Middle frontal gyrus (tissue), 1 donor: Measurements from ENCODE around the gene THRA.

Source experiments
- DNase-seq: peaks from one replicate; pipeline ENCODE4 v3.0.0-alpha.2; 2015; ENCODE audit warnings: low spot score; ENCODE audit errors: extremely low spot score

The THRA gene

GRCh38 chr17:40098846-40099618 is 36.3 kb downstream of the THRA start:
- DNase-seq: peak; percentile 91

DNA sequence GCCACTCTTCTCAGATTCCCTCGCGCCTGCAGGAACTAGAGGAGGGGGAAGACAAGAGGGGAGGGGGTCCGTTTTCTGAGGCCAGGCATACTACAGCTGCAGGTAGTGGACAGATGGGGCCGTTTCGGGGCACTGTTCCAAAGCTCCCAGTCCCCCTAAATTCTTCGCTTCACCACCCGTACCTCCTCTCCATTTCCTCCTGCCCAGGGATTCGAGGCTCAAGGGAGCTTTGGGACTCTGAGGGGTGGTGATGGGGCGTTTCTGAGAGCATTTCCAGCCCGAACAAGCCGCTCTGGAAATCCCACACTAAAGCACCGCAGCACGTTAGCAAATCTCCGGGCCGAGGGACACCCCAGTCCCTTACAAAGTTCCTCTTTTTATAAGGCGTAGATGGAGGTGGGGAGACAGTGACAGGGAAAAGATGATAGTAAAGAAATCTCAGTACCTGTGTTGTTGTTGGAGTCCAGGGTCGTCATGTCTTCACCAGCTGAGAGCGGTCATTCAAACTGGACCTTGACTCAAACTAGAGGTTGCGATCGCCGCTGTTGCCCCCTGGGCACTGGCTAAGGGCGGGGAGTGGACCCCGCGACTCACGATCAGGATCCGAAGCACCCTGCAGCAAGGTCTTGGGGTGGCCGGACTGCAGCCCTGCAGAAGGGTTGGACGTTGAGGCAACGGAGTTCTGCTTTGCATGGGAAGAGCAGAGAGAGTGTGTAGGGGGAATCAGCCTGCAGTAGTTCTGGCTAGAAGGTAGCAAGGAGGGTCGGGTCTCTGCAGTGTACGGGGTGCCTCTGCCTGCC is 37.1 kb downstream of the THRA start:
- DNase-seq: no peak

- no peak for DNase-seq
These were observed 37.6 kb downstream of the THRA start, which contains the start of gene NR1D1 for GRCh38 chr17:40100419-40100668. Gene NR1D1, minus strand, starts transcription at chr17:40100589. Its CDS starts 495 bp downstream, at chr17:40100094.

- peak; percentile 94 for DNase-seq
These were observed 38.1 kb downstream of the THRA start for GRCh38 chr17:40100669-40101366.

- no peak for DNase-seq
These were observed 38.8 kb downstream of the THRA start for GRCh38 chr17:40101367-40102210.

DNA sequence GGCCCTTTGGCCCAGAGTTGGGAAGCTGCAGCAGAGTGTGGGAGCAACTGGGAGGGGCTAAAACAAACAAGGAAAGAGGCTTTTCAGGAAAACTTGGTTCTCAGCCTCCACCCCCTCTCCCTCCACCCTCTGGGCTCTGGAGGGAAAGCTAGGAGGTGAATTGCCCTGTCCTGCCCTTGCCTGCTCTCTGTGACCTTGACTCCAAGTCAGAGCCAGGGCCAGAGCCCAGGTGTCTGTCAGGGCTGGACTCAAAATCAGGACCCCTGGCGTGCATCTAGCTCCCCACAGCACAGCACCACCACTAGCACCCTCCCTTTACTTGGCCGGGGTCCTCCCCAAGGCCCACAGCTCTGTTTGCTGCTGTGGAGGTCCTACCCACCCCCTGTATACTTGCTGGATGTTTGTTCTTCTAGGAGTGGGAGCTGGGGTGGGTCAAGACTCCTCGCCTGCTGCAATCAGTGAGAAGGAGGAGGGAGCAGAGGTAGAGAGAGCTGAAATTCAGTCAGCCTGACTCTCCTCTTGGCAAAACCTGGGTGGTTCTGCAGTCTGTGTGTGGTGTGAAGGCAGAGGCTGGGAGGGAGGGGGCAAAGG is 40.4 kb downstream of the THRA start:
- DNase-seq: no peak

- DNase-seq: no peak
These were observed 40.9 kb downstream of the THRA start for GRCh38 chr17:40103688-40104087.

- no peak for DNase-seq
These were observed 42.1 kb downstream of the THRA start for GRCh38 chr17:40104594-40105486.

DNA sequence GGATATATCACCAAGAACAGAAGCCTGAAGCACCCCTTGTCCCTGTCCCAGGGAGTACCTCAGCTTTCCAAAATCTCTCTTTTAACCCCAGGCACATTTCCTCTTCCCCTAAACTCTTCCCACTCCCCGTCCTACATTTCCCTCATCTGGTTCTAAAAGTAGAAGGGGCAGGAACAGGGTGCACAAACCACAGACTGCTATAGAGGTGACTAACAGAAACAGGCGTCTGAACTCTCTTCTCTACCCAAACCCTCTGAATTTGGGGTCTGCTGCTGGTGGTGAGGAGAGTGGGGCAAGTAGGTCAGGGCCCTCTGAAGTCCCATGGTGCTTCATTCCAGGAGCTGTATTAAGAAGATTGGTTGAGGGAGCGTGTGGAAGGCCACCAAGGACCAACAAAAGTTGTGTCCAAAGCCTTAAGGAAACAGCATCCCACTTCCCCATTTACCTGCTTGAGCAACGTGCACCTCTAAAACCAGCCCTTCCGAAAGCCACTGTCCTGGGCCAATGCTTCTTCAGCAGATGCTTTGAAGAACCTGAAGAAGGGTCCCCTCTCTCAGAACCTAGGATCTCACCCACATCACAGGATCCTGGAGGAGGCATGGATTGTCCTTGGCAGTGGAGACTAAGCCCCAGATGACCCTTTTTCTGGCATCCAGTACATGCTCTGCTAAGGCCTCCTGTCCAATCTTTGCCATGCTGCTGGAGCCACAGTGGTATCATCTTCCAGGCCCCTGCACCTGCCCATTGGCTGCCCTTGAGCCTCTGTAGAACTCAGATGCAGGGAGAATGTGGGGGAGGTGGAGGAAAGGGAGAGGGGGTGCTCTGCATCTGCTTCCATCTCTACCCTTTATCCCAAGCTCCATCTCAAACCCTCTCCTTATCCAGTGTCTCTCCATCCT is 43.3 kb downstream of the THRA start:
- DNase-seq: no peak

- DNase-seq: no peak
These were observed 44.2 kb downstream of the THRA start for GRCh38 chr17:40106760-40107521.

GRCh38 chr17:40107522-40108174 is 44.9 kb downstream of the THRA start:
- DNase-seq: no peak

DNA sequence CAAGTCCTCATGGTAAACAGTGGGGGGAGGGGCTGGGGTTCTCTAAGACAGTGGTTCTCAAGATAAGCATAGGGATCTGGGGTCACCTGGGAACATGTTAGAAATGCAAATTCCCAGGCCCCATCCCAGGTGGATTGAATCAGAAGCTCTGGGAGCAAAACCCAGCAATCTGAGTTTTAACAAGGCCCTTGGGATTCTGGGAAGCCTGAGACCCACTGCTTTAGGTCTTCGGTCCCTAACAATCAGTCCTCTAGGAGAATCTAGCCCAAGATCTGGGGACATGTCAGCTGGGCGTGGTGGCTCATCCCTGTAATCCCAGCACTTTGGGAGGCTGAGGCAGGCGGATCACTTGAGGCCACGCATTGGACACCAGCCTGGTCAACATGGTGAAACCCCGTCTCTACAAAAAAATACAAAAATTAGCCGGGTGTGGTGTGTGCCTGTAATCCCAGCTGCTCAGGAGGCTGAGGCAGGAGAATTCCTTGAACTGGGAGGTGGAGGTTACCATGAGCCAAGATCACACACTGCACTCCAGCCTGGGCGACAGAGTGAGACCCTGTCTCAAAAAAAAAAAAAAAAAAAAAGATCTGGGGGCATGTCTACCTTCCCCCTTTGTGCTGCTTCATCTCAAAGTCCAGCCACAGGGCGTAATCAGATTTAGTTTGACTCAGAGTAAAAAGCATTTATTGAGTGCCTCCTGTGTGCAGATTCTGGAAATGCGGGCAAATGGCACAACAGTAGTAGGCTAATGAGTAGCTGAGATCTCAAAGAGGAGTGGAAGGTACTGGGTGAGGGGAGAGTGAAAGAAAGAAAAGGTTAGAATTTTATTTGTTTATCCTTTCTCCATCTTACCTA is 46.4 kb downstream of the THRA start:
- no peak for DNase-seq

- no peak for DNase-seq
These were observed 47.5 kb downstream of the THRA start for GRCh38 chr17:40110026-40110845.

DNA sequence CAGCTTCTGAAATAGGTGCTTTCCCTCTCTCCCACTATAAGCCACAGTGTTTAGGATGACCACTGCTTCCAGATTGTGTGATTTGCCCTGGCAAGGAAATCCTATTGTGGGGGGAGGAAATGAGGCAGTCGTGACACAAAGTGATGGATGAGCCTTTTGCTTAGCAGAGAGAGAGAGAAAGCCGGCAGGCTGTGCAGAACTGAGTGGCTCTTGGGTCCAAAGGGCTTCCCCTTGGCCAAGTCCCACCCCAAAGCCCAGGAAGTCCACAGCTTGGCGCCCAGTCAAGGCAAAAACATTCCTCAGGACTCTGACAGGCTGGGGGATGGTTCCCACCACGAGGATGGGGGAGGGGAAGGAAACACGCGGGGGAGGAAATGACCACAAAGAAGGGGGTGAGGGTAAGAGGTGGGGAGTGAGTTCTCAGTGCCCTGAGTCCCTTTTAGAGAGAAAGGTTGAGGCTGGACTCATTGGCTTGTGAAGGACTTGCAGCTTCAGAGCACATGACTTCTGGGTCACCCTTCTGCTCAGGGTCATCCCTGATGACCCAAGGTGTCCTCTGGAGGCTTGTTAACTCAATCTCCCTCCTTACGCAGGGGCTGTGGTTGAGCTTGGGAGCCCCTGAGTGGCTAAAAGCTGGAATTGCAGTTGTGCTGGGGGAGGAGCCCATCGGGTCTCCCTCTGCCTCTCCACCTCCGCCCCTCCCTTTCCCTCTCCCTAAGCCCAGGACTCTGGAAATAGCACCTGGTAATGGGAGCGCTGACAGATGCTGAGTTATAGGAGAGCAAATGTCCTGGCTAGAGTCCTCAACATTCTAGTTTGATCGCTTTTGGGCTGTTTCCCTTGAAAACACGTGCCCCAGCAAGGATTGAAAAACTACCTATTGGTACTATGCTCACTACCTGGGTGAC is 48.7 kb downstream of the THRA start:
- DNase-seq: peak; percentile 84
